GM12874 (cell line): ENCODE results near the gene SCLY.

Source experiments
- TF ChIP-seq, protein P1 (sequence below): IDR thresholded peaks from 2 replicates; pipeline ENCODE4 v1.5.1; 2011; ENCODE audit warnings: low read depth, mild to moderate bottlenecking, control low read depth, low read length, moderate library complexity; ENCODE audit not compliant: insufficient read depth

The SCLY gene

DNA sequence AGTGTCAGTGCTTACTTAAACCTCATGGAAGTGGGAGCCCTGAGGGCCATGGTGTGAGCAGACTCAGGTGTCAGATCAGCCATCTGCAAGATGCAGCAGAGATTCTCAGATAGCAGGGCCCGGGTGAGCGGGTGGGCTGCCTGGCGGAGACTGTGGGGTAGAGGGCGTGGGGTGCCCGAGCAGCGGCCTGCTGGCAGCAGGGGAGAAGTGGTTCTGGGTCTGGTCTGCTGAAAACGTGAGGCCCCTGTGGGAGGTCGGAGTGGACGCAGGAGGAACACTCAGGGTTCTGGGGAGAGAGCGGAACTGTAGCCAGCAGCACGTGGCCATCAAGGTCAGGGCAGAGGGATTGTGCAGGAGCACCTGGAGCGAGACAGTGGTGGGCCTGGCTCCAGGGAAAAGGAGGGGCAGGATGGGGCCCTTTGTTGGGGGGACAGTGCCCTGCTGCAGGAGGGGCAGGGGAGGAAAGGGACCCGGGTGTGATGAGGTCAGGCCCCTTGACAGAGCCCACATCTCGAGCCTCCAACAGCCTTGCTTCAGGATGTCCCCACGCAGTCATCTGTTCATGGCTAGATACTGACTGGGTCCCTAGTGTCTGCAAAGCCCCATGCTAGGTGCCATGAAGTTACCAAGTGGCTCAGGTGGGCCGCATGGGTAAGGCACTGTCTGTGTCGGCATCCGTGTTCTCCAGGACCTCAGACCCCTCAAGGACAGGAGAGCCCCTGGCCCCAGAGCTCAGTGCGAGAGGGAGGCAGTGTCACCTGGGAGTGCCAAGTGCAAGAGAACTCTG lies 36.6 kb downstream of the SCLY start:
- TF ChIP-seq, protein P1, sequence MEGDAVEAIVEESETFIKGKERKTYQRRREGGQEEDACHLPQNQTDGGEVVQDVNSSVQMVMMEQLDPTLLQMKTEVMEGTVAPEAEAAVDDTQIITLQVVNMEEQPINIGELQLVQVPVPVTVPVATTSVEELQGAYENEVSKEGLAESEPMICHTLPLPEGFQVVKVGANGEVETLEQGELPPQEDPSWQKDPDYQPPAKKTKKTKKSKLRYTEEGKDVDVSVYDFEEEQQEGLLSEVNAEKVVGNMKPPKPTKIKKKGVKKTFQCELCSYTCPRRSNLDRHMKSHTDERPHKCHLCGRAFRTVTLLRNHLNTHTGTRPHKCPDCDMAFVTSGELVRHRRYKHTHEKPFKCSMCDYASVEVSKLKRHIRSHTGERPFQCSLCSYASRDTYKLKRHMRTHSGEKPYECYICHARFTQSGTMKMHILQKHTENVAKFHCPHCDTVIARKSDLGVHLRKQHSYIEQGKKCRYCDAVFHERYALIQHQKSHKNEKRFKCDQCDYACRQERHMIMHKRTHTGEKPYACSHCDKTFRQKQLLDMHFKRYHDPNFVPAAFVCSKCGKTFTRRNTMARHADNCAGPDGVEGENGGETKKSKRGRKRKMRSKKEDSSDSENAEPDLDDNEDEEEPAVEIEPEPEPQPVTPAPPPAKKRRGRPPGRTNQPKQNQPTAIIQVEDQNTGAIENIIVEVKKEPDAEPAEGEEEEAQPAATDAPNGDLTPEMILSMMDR: no peak

DNA sequence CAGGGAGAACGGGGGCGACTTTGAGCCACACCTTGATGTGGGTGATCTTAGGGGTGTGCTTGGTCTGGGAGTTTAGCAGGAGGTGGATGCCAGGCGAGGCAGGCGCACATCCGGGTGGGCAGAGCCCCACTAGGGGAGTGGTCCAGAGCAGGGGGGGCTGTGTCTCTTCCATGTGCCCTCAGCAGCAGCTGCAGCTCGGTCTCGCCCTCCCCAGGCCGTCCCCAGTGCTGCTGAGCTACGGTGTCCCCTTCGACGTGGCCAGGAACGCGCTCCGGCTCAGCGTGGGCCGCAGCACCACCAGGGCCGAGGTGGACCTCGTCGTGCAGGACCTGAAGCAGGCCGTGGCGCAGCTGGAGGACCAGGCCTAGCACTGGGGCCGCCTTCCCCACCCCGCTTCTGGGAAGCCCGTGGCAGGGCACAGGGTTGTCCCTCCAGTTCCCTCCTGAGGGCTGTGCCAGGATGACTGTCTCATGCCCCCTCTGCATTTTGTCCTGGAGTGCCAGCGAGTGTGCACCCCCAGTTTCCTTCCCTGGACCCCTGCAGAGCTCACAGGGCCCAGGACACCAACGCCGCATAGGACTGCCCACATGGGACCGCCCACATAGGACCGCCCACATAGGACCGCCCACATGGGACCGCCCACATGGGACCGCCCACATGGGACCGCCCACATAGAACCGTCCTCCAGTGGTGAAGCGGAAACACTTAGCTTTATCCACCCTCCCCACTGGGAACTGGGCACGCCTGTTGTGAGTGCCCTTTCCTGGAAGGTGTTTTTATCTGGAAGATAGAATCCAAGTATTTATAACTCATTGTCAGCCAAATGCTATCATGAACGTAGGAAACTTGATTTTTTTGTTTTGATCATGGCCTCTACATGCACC lies 37.4 kb downstream of the SCLY start:
- TF ChIP-seq, protein P1: no peak

DNA sequence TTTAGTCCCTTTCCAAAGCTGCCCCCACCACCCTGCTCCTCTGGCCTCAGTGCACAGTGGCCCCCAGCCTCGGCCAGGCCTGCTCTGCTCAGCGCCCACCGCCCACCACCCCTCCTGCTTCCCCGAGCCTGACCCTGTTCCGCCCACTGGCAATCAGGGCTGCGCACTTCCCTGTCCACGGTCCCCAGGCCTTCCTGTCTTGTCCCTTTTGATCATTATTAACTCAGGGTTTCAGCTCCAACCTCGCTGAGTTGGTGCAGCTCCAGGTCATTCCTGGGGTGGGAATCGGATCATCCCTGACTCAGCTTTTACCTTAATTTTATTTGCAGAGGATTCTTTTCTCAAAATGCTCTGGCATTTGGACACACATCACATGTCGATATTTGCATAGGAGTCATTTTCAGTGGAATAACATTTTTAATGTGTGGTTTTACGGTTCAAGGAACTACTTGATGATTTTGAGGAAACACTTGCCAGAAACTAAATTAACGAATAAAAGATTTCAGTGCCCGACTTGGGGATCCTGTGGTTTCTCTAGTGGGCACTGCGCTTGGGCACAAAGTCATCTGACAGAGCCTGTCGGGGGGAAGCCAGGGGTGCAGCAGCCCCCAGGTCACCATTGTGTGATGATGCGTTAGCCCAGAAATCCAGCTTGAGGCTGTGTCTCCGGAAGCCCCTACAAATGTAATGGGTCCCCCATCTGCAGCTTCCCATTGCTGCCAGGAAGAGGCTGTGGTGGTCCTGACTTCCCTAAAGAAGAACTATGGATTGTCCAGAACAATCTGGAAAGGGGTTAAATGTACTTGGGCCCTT lies 38.3 kb downstream of the SCLY start:
- TF ChIP-seq, protein P1: no peak

DNA sequence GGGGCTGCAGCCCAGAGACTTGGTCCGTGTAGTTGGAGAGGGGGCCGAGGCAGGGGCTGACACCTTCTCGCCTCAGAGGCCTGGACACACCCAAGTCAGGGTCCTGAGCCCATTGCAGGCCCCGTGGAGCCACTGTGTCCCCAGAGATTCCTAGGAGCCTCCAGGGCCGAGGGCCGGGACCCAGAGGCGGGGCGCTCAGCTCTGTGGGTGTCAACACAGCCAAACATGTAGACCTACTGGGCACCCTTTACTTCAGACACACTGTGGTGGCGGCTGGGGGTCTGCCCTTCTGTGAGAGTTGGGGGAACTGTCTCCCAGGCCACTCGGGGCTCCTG lies 38.9 kb downstream of the SCLY start:
- TF ChIP-seq, protein P1: no peak

DNA sequence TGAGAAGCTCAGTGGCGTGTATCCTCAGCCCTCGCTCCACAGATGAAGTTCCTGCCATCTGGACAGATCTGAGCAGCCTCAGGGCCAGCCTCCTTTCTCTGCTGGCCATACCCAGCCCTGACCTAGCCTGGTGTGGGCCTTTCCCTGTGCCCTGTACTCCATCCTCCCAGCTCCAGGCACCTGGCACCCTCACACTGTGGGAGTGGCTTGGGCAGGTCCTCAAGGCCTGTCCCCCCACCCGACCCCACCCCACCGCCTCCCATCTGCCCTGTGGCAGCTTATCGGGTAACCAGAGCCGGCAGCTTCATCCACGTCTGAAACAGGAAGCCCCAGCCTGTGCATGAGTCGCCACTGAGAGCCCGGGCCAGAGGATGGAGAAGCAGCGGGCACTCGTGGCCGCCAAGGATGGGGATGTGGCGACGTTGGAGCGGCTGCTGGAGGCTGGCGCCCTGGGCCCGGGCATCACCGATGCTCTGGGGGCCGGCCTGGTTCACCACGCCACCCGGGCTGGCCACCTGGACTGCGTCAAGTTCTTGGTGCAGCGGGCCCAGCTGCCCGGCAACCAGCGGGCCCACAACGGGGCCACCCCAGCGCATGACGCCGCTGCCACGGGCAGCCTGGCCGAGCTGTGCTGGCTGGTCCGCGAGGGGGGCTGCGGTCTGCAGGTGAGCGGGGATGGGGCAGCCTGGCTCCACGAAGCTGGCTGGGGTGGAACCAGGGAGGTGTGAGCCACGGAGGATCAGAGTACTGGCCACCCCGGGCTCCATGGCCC lies 39.4 kb downstream of the SCLY start, which contains the start of gene ESPNL:
ESPNL (plus strand) TSS at position 292 of the 772 bp plus-strand sequence; CDS start at position 372, 80 bp downstream.
- TF ChIP-seq, protein P1: no peak

DNA sequence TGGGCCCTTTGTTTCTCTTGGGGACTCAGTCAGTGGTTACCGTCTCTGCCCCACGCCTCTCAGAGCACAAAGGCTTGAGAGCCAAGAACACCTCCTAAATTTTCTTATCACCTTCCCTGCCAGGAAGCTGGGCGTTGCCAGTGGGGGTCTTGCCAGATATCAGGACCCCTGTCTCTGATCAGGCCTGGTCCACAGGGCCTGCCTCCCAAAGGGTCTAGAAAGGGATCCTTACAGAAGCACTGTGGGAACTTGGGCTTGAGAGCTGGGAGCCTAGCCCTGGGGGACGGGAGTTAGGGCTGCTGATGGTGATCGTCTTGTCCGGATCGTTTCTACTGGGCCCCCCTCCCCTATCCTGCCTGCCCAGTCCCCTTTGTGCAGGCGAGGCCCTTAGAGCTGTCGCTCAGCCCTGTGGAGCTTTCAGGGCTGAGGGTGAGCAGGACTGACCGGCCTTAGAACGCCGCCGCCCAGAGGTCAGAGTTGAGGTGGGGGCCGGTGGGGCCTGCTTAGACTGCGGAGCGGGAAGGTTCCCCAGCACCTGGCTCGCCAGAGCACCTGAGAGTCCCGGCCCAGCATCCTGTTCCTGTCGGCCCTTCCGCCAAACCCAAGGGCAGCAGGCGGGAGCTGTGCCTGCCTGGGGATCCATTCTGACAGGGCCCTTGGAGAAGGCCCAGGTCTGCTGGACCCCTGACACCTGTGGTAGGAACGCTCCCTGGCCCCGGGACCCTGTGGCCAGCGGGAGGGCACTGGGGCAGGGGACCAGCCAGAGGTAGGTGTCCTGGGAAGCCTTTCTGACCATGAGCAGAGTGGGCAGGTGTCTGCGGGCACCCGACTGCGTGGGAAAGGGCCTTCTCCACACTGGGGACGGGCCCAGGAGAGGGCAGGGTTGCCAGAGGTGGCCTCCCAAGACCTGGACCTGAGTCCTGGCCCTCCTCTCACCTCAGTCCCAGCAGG lies 40.3 kb downstream of the SCLY start:
- TF ChIP-seq, protein P1: no peak
